HEK293T (cell line): ENCODE results near the gene SOX12.

Experiments
- BHLHE40 ChIP-seq: fragments of 450-650 bp; IDR thresholded peaks from 2 replicates; pipeline ENCODE4 v1.6.1; 2016; ENCODE audit warnings: mild to moderate bottlenecking, moderate library complexity, borderline replicate concordance
- ELF4 ChIP-seq: fragments of 450-650 bp; IDR thresholded peaks from 2 replicates; pipeline ENCODE4 v1.6.1; 2017; ENCODE audit warnings: antibody characterized with exemption
- FOXA1 ChIP-seq: fragments of 450-650 bp; IDR thresholded peaks from 2 replicates; pipeline ENCODE4 v1.6.1; 2016; ENCODE audit warnings: mild to moderate bottlenecking
- FOXM1 ChIP-seq: fragments of 450-650 bp; IDR thresholded peaks from 2 replicates; pipeline ENCODE4 v1.6.1; 2017; ENCODE audit warnings: mild to moderate bottlenecking, borderline replicate concordance
- HDGF ChIP-seq: fragments of 450-650 bp; IDR thresholded peaks from 2 replicates; pipeline ENCODE4 v1.6.1; 2017; ENCODE audit warnings: antibody characterized with exemption, borderline replicate concordance
- LEF1 ChIP-seq: fragments of 450-650 bp; IDR thresholded peaks from 2 replicates; pipeline ENCODE4 v1.6.1; 2017; ENCODE audit warnings: mild to moderate bottlenecking, borderline replicate concordance
- TF ChIP-seq, protein P1 (sequence below): fragments of 450-650 bp; IDR thresholded peaks from 2 replicates; pipeline ENCODE4 v1.6.1; 2016

DNA sequence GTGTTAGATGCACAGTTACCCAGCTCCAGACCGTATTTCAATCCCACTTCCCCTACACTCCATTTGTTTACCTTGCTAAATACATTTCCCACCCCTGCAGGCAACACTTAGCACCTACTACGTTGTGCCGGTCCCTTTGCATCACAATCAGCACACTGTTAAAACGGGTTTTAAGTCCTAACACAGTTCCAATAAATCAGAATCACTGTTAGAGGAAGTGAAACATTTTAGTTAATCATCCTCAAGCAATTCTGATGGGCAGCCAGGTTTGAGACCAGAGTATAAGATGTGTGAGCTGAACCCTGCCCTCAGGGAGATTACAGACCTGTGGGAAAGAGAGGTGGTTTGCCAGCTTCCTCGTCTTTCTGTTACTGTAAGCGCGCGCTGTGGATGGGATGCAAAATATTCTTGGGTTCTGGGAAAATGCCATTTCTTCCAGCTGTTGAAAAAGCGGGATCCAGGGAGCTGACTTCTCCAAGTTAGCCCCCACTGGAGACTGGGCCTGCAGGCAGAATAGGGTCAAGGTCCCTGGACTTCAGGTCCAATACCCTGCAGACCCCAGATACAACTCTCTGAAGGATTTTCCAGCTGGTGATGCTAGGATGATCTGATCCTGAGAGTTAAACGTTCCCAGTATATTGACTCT lies 24.9 kb upstream of the SOX12 start:
- TF ChIP-seq FOXM1 (no peak), HDGF (no peak), ELF4 (no peak), FOXA1 (no peak), BHLHE40 (no peak), LEF1 (no peak)
- TF ChIP-seq, protein P1, sequence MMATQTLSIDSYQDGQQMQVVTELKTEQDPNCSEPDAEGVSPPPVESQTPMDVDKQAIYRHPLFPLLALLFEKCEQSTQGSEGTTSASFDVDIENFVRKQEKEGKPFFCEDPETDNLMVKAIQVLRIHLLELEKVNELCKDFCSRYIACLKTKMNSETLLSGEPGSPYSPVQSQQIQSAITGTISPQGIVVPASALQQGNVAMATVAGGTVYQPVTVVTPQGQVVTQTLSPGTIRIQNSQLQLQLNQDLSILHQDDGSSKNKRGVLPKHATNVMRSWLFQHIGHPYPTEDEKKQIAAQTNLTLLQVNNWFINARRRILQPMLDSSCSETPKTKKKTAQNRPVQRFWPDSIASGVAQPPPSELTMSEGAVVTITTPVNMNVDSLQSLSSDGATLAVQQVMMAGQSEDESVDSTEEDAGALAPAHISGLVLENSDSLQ, result no peak
